ENCODE results near the gene CDH22.

The CDH22 gene

GRCh38 chr20:46235077-46235476 lies 73.2 kb downstream of the CDH22 start:
- no peak for DNase-seq

GRCh38 chr20:46233701-46234100 lies 74.6 kb downstream of the CDH22 start:
- no peak for DNase-seq

- DNase-seq = no peak
Observed at GRCh38 chr20:46232539-46232938, 75.8 kb downstream of the CDH22 start.

GRCh38 chr20:46230801-46231282 lies 77.5 kb downstream of the CDH22 start:
- DNase-seq = peak in 1 of 2 experiments; percentile 7

- DNase-seq = no peak
Observed at GRCh38 chr20:46230106-46230491, 78.2 kb downstream of the CDH22 start.

- DNase-seq = no peak
Observed at GRCh38 chr20:46229478-46230105, 78.7 kb downstream of the CDH22 start.

GRCh38 chr20:46228670-46229069 lies 79.6 kb downstream of the CDH22 start:
- DNase-seq = no peak

GRCh38 chr20:46227272-46227767 lies 81.0 kb downstream of the CDH22 start:
- DNase-seq = no peak

GRCh38 chr20:46226602-46227001 lies 81.7 kb downstream of the CDH22 start:
- no peak for DNase-seq

- no peak for DNase-seq
Observed at GRCh38 chr20:46222521-46223007, 85.7 kb downstream of the CDH22 start.

- DNase-seq = no peak
Observed at GRCh38 chr20:46221256-46221833, 87.0 kb downstream of the CDH22 start.

GRCh38 chr20:46220455-46221207 lies 87.7 kb downstream of the CDH22 start:
- no peak for DNase-seq

- no peak for DNase-seq
Observed at GRCh38 chr20:46219920-46220319, 88.4 kb downstream of the CDH22 start.

- DNase-seq = no peak
Observed at GRCh38 chr20:46219190-46219589, 89.1 kb downstream of the CDH22 start.

GRCh38 chr20:46218656-46219055 lies 89.6 kb downstream of the CDH22 start:
- DNase-seq = no peak

- no peak for DNase-seq
Observed at GRCh38 chr20:46217583-46217982, 90.7 kb downstream of the CDH22 start.

- no peak for DNase-seq
Observed at GRCh38 chr20:46216770-46217464, 91.4 kb downstream of the CDH22 start.

- no peak for DNase-seq
Observed at GRCh38 chr20:46215913-46216707, 92.2 kb downstream of the CDH22 start.

GRCh38 chr20:46214824-46215488 lies 93.3 kb downstream of the CDH22 start:
- no peak for DNase-seq

GRCh38 chr20:46213946-46214823 lies 94.1 kb downstream of the CDH22 start:
- no peak for DNase-seq

GRCh38 chr20:46212876-46213275 lies 95.4 kb downstream of the CDH22 start:
- no peak for DNase-seq
